Heart left ventricle (tissue), 16 donors: ENCODE data around the gene THEM5. TPM values are rescaled to one million over a fixed set of nuclear protein-coding genes. Genes with fewer than 3 reads are reported as not detected.
A peak's percentile ranks its signal among the peaks of the same experiment; 100 is the strongest.

Source experiments
- ATAC-seq, 4 donors: fragments of 200-7000 bp; cut with Tn5 transposase; one replicate each; pipeline ENCODE4 v1.9.1; 2020 to 2022; ENCODE audit warnings: moderate library complexity in 4 of 4, mild to moderate bottlenecking in 3 of 4, moderate number of reproducible peaks in 1 of 4
- DNase-seq, 5 donors: peaks; one replicate each; pipeline ENCODE4 v3.0.0-alpha.2; 2020
- H3K27ac ChIP-seq, 12 donors: fragments of 200-600 bp; sonication (generic) in 4 of 12; one replicate each; pipeline versions ENCODE4 v1.5.0 to v1.8.0; 2016 to 2022; ENCODE audit warnings: mild to moderate bottlenecking in 2 of 12
- H3K27me3 ChIP-seq, 9 donors: fragments of 200-600 bp; sonication (generic) in 2 of 9; one replicate each; pipeline versions ENCODE4 v1.5.1 to v1.8.0; 2016 to 2022; ENCODE audit warnings: mild to moderate bottlenecking in 3 of 9
- H3K36me3 ChIP-seq, 9 donors: fragments of 200-600 bp; sonication (generic) in 2 of 9; one replicate each; pipeline versions ENCODE4 v1.5.0 to v1.8.0; 2018 to 2022; ENCODE audit warnings: mild to moderate bottlenecking in 2 of 9
- H3K4me1 ChIP-seq, 12 donors: fragments of 200-600 bp; sonication (generic) in 4 of 12; one replicate each; pipeline versions ENCODE4 v1.5.0 to v1.8.0; 2016 to 2022; ENCODE audit warnings: mild to moderate bottlenecking in 3 of 12
- H3K4me3 ChIP-seq, 12 donors: fragments of 200-600 bp; sonication (generic) in 4 of 12; one replicate each; pipeline versions ENCODE4 v1.5.0 to v1.8.0; 2017 to 2022; ENCODE audit warnings: mild to moderate bottlenecking in 9 of 12, moderate library complexity in 4 of 12
- H3K9me3 ChIP-seq, 12 donors: fragments of 200-600 bp; sonication (generic) in 4 of 12; one replicate each; pipeline versions ENCODE4 v1.5.0 to v1.8.0; 2016 to 2022; ENCODE audit warnings: mild to moderate bottlenecking in 1 of 12
- POLR2A ChIP-seq, 2 donors: fragments of 450-650 bp; IDR thresholded peaks; one replicate each; pipeline ENCODE4 v1.6.1; 2017; ENCODE audit warnings: antibody characterized with exemption in 2 of 2, mild to moderate bottlenecking in 2 of 2, moderate library complexity in 2 of 2
- WGBS, 4 donors: extraction: QIAGEN DNeasy Blood & Tissue Kit in 2 of 4; methylation state at CpG; one replicate each; pipeline versions ENCODE4 v1.1.5 to v1.1.7; 2013 to 2018; 5-methylcytosine and 5-hydroxymethylcytosine counted together
- intact Hi-C, 10 donors: fragments of 100-400 bp; cut with DNase I; formaldehyde crosslinking; loops; one replicate each; pipeline versions ENCODE4 v1.11.1 to v1.14.2; 2022
- polyA plus RNA-seq, 2 donors: library from polyadenylated mRNA; stranded (reverse); fragments of 200-250 nt; gene quantifications; one replicate each; pipeline ENCODE4 v1.2.3, GENCODE V29; 2013
- total RNA-seq, 9 donors: library from RNA; depleted of rRNA in 2 of 9; stranded (reverse); fragments of >200 nt in 2 of 9; fragmentation: NEBNext Ultra II Directional in 3 of 9; extraction: Animal tissue kit (Norgen Biotek cat#: 25700) in 3 of 9; gene quantifications; one replicate each; pipeline versions ENCODE4 v1.1.0 to v1.2.4, GENCODE V29; 2016 to 2023
- TF ChIP-seq, protein P1 (sequence below), 12 donors: fragments of 200-600 bp; sonication (generic) in 4 of 12; IDR thresholded peaks; one replicate each; pipeline versions ENCODE4 v1.5.0 to v1.8.0; 2018 to 2022; ENCODE audit warnings: antibody characterized with exemption in 12 of 12, mild to moderate bottlenecking in 5 of 12
- donor health status: ischemic (EF 13 %, LVEDD 7.1; RV severe dilation, severe dysfunction).
- donor health status: healthy with polysubstance abuse.
- donor health status: DM: no; HTN: yes; CAD: no.
- donor health status: DM: no; HTN: no; CAD: no.
- donor health status: ischemic (EF 25% LVEDD 6.9; RV normal size, moderate dysfunction).
- donor health status: ischemic (EF 25% LVEDD 5.7; RV mildly dilated, moderate dysfunction).
- donor health status: healthy.
- donor health status: DM: yes; HTN: yes; CAD: no.
- donor health status: ischemic (EF 35%, LVEDD 5.7; RV mildly dilated, moderate dysfunction).
- donor health status: nonischemic (EF 11% LVEDD 7.7; RV severe dilation, severe dysfunction).
- donor health status: DM: yes; HTN: yes; CAD: no.
- donor health status: PGD.
- donor health status: ischemic (EF 29% LVEDD 5.4; RV normal size, mild dysfunction).
- donor health status: nonischemic (EF 23%, LVEDD 6.1; RV moderate dilation, normal function).

The THEM5 gene
- total and polyA plus RNA-seq, 11 donors: 0.52 TPM; not detected in 10

DNA sequence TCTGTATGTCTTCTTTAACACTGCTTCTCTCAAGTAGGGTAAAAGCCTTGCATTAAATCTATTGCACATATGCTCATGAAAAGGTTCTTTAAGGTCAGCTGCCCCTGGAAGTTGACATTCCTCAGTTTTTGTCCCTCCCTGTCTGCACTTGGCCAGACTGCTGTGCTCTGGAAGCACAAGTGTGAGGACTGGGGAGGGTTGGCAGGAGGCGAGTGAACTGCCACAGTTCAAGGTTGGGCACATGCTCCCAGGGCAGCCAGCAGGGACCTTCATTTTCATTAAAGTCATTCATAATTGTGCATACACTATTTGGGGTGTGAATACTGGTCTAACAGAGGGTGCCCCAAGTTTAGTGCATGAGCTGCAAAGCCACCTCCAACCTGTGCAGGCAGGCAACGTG is 10.9 kb upstream of the THEM5 start:
- intact Hi-C loops: no loop called here
- Histone ChIP-seq H3K4me1 (peaks cover 0 to 17% (median 0%) of the 10 kb centered on the region in 12 donors), H3K27ac (no peak overlapping the region), H3K27me3 (no peaks in the 10 kb centered on the region), H3K4me3 (no peak overlapping the region), H3K36me3 (no peaks in the 10 kb centered on the region), H3K9me3 (no peaks in the 10 kb centered on the region)
- DNase-seq (no peak), ATAC-seq (peak in 2 of 4 donors; percentile 49 to 55)
- WGBS, 4 donors: 22 to 36% (median 27%) methylated on average over 2 of the region's 2 CpGs
- TF ChIP-seq, protein P1, sequence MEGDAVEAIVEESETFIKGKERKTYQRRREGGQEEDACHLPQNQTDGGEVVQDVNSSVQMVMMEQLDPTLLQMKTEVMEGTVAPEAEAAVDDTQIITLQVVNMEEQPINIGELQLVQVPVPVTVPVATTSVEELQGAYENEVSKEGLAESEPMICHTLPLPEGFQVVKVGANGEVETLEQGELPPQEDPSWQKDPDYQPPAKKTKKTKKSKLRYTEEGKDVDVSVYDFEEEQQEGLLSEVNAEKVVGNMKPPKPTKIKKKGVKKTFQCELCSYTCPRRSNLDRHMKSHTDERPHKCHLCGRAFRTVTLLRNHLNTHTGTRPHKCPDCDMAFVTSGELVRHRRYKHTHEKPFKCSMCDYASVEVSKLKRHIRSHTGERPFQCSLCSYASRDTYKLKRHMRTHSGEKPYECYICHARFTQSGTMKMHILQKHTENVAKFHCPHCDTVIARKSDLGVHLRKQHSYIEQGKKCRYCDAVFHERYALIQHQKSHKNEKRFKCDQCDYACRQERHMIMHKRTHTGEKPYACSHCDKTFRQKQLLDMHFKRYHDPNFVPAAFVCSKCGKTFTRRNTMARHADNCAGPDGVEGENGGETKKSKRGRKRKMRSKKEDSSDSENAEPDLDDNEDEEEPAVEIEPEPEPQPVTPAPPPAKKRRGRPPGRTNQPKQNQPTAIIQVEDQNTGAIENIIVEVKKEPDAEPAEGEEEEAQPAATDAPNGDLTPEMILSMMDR (IDR thresholded peaks at IDR 0.05): no peak
- no peak for TF ChIP-seq POLR2A (IDR thresholded peaks at IDR 0.05)

DNA sequence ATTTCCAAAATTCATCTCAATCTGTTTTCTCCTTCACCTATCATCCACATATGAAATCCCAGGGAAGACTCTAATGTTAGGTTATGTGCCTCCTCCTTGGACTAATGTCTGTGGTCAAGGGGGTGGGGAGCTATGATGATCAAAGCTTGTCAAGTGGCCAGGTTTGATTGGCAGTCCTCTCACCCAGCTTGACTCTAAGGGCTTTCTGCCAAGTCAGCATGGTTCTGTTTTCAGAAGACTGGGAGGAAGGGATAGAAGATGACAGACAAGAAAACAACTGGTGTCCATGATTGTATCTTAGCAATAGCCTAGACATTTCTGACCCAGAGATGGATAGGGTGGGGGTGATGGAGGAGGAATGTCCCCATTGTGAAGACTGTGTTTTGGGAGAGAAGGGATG is 9.1 kb upstream of the THEM5 start:
- Histone ChIP-seq H3K4me1 (peaks cover 0 to 15% (median 0%) of the 10 kb centered on the region in 12 donors), H3K9me3 (no peaks in the 10 kb centered on the region), H3K4me3 (no peak overlapping the region), H3K27ac (no peak overlapping the region), H3K36me3 (no peaks in the 10 kb centered on the region), H3K27me3 (no peaks in the 10 kb centered on the region)
- DNase-seq (no peak), ATAC-seq (no peak)
- TF ChIP-seq, protein P1 (IDR thresholded peaks at IDR 0.05): no peak
- intact Hi-C loops: no loop called here

GRCh38 chr1:151860504-151861187 is 7.1 kb upstream of the THEM5 start:
- DNase-seq (no peak), ATAC-seq (no peak)
- H3K4me3 ChIP-seq: no peak overlapping the region
- 73 to 81% (median 78%) methylated on average over 5 to 7 of the region's 7 CpGs for WGBS, 4 donors
- TF ChIP-seq, protein P1 (IDR thresholded peaks at IDR 0.05): no peak
- TF ChIP-seq POLR2A (IDR thresholded peaks at IDR 0.05): no peak
- no peak overlapping the region for H3K27ac ChIP-seq
- intact Hi-C loops: no loop called here
- no peaks in the 10 kb centered on the region for H3K9me3 ChIP-seq
- peaks cover 0 to 18% (median under 1%) of the 10 kb centered on the region in 12 donors for H3K4me1 ChIP-seq
- H3K27me3 ChIP-seq: no peaks in the 10 kb centered on the region
- H3K36me3 ChIP-seq: no peaks in the 10 kb centered on the region

GRCh38 chr1:151859891-151860293 is 6.4 kb upstream of the THEM5 start:
- 76 to 85% (median 80%) methylated on average over 6 of the region's 6 CpGs for WGBS, 4 donors
- ATAC-seq (no peak), DNase-seq (no peak)
- TF ChIP-seq POLR2A (IDR thresholded peaks at IDR 0.05): no peak
- TF ChIP-seq, protein P1 (IDR thresholded peaks at IDR 0.05): no peak
- no peaks in the 10 kb centered on the region for H3K36me3 ChIP-seq
- no peak overlapping the region for H3K4me3 ChIP-seq
- H3K9me3 ChIP-seq: no peaks in the 10 kb centered on the region
- intact Hi-C loops: no loop called here
- H3K27me3 ChIP-seq: no peaks in the 10 kb centered on the region
- peaks cover 0 to 22% (median 6%) of the 10 kb centered on the region in 12 donors for H3K4me1 ChIP-seq
- no peak overlapping the region for H3K27ac ChIP-seq
